Tibial nerve (tissue), 4 donors: ENCODE measurements around the gene GPR152. TPM values are rescaled to one million over a fixed set of nuclear protein-coding genes. Genes with fewer than 3 reads are reported as not detected.

Experiments
- DNase-seq, 2 donors: peaks; one replicate each; pipeline ENCODE4 v3.0.0-alpha.2; 2019; ENCODE audit warnings: low spot score in 2 of 2
- H3K27ac ChIP-seq, 4 donors: fragments of 200-600 bp; sonication (generic) in 3 of 4; one replicate each; pipeline ENCODE4 v1.5.1; 2017 to 2019; ENCODE audit warnings: mild to moderate bottlenecking in 1 of 4
- H3K27me3 ChIP-seq, 2 donors: fragments of 200-600 bp; sonication (generic) in 1 of 2; one replicate each; pipeline versions ENCODE4 v1.5.1 to v1.6.0; 2017 to 2019
- H3K36me3 ChIP-seq, 3 donors: fragments of 200-600 bp; sonication (generic); one replicate each; pipeline ENCODE4 v1.5.1; 2018 to 2019
- H3K4me1 ChIP-seq, 4 donors: fragments of 200-600 bp; sonication (generic) in 3 of 4; one replicate each; pipeline ENCODE4 v1.5.1; 2017 to 2019
- H3K4me3 ChIP-seq, 4 donors: fragments of 200-600 bp; sonication (generic) in 3 of 4; one replicate each; pipeline ENCODE4 v1.5.1; 2017 to 2019; ENCODE audit warnings: mild to moderate bottlenecking in 1 of 4, moderate library complexity in 1 of 4
- H3K9me3 ChIP-seq, 4 donors: fragments of 200-600 bp; sonication (generic) in 3 of 4; one replicate each; pipeline ENCODE4 v1.5.1; 2017 to 2019
- EP300 ChIP-seq, 2 donors: sonication (generic); formaldehyde crosslinking; IDR thresholded peaks; one replicate each; pipeline ENCODE4 v1.6.1; 2017; ENCODE audit warnings: antibody characterized with exemption in 2 of 2, mild to moderate bottlenecking in 1 of 2
- POLR2A ChIP-seq, 2 donors: fragments of 450-650 bp; IDR thresholded peaks; one replicate each; pipeline ENCODE4 v1.6.1; 2017; ENCODE audit warnings: antibody characterized with exemption in 2 of 2, mild to moderate bottlenecking in 2 of 2, moderate library complexity in 2 of 2
- WGBS, 2 donors: methylation state at CpG; one replicate each; pipeline ENCODE4 v1.1.5; 2018; 5-methylcytosine and 5-hydroxymethylcytosine counted together
- total RNA-seq, 4 donors: library from RNA; depleted of rRNA; stranded (reverse); fragments of >200 nt; gene quantifications; one replicate each; pipeline ENCODE4 v1.1.0, GENCODE V29; 2016
- TF ChIP-seq, protein P1 (sequence below), 5 experiments: fragments of 200-600 bp in 3 of 5; fragments of 450-650 bp in 2 of 5; sonication (generic) in 3 of 5; IDR thresholded peaks; one replicate each; pipeline ENCODE4 v1.5.1; 2016 to 2019; ENCODE audit warnings: antibody characterized with exemption in 5 of 5, mild to moderate bottlenecking in 3 of 5, moderate library complexity in 2 of 5

The GPR152 gene
- total RNA-seq, 4 donors from 2014 or later, result not detected

DNA sequence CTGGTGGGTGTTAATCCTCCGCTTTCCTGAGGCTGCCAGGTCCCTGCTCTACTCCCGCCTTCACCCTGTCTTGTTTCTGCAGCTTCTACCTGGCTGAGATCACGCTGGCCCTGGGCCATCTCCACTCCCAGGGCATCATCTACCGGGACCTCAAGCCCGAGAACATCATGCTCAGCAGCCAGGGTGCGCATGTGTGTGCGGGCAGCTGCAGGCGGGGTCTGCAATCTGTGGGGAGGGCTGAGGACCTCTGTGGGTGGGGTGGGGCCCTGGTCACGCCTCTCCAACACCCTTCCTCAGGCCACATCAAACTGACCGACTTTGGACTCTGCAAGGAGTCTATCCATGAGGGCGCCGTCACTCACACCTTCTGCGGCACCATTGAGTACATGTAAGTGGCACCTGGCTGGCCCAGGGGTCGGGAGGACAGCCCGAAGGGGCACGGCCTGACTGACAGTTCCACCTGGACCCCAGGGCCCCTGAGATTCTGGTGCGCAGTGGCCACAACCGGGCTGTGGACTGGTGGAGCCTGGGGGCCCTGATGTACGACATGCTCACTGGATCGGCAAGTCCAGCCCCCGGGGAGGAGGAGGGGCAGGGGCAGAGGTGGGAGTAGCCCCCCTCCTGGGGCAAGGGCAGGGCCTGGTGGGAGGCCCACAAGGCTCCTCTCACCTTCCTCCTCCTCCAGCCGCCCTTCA is 19.7 kb downstream of the GPR152 start:
- Histone ChIP-seq H3K9me3 (no peaks in the 10 kb centered on the region), H3K4me1 (peaks cover 0 to 37% (median 12%) of the 10 kb centered on the region in 4 donors), H3K4me3 (no peak overlapping the region), H3K27ac (no peak overlapping the region), H3K27me3 (no peaks in the 10 kb centered on the region), H3K36me3 (peaks cover 0 to 82% (median 19%) of the 10 kb centered on the region in 3 donors)
- WGBS, 2 donors, result 89 to 90% methylated on average over 13 to 22 of the region's 22 CpGs
- TF ChIP-seq EP300 (IDR thresholded peaks at IDR 0.05), result no peak
- TF ChIP-seq, protein P1, sequence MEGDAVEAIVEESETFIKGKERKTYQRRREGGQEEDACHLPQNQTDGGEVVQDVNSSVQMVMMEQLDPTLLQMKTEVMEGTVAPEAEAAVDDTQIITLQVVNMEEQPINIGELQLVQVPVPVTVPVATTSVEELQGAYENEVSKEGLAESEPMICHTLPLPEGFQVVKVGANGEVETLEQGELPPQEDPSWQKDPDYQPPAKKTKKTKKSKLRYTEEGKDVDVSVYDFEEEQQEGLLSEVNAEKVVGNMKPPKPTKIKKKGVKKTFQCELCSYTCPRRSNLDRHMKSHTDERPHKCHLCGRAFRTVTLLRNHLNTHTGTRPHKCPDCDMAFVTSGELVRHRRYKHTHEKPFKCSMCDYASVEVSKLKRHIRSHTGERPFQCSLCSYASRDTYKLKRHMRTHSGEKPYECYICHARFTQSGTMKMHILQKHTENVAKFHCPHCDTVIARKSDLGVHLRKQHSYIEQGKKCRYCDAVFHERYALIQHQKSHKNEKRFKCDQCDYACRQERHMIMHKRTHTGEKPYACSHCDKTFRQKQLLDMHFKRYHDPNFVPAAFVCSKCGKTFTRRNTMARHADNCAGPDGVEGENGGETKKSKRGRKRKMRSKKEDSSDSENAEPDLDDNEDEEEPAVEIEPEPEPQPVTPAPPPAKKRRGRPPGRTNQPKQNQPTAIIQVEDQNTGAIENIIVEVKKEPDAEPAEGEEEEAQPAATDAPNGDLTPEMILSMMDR (IDR thresholded peaks at IDR 0.05), result no peak
- TF ChIP-seq POLR2A (IDR thresholded peaks at IDR 0.05), result no peak
- no peak for DNase-seq

DNA sequence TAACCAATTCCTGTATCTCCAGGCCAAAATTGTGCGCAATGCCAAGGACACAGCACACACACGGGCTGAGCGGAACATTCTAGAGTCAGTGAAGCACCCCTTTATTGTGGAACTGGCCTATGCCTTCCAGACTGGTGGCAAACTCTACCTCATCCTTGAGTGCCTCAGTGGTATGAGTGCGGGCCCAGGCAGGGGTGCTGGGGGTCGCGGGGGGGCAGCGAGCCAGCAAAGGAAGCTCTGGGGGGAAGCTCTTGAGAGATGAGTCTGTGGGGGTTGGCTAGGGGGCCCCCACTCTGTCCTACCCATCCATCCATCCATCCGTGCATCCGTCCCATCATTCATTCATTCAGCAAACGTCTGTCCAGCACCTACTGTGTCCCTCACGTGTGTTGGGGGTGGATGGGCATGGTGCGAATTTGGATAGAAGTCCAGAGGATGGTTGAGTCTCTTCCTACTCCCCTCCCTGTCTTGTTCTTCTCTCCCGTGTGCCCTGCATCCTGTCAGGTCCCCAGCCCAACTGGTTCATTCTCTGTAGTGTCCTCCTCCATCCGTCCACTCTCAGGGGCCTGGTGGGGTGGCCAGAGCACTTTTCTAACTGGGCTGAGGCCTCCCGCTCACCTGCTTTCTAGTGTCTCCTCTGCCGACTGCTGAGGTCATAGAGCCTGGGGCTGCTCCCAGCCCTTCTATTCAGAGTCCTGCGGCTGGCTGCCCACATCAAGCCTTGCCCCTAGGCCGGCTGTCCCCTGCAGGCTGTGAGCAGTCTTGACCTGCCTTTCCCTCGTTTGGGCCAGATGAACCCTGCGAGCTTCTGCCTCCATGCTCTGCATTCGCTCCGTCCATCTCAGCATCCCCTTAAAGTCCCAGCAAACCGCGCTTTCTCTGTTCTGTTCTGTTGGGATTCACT is 20.9 kb downstream of the GPR152 start:
- H3K9me3 ChIP-seq, result no peaks in the 10 kb centered on the region
- H3K27ac ChIP-seq, result no peak overlapping the region
- no peaks in the 10 kb centered on the region for H3K27me3 ChIP-seq
- peaks cover 0 to 34% (median 12%) of the 10 kb centered on the region in 4 donors for H3K4me1 ChIP-seq
- no peak for DNase-seq
- TF ChIP-seq POLR2A (IDR thresholded peaks at IDR 0.05) (no peak), EP300 (IDR thresholded peaks at IDR 0.05) (no peak)
- TF ChIP-seq, protein P1 (IDR thresholded peaks at IDR 0.05), result no peak
- peaks cover 0 to 70% (median 19%) of the 10 kb centered on the region in 3 donors for H3K36me3 ChIP-seq
- no peak overlapping the region for H3K4me3 ChIP-seq
- 89 to 93% methylated on average over 24 of the region's 24 CpGs for WGBS, 2 donors

DNA sequence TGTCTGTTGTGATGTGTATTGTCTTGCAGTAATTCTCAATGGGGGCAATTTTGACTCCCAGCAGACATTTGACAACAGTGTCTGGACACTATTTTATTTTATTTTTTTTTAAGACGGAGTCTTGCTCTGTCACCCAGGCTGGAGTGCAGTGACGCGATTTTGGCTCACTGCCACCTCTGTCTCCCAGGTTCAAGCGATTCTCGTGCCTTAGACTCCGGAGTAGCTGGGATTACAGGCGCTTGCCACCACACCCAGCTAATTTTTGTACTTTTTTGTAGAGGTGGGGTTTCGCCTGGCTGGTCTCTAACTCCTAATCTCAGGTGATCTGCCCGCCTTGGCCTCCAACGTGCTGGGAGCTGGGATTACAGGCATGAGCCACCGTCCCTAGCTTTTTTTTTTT is 22.8 kb downstream of the GPR152 start:
- Histone ChIP-seq H3K36me3 (peaks cover 0 to 52% (median 19%) of the 10 kb centered on the region in 3 donors), H3K9me3 (no peaks in the 10 kb centered on the region), H3K4me1 (peaks cover 0 to 26% (median 11%) of the 10 kb centered on the region in 4 donors), H3K4me3 (peak overlapping the region in 1 of 4 donors; percentile 100), H3K27ac (no peak overlapping the region), H3K27me3 (no peaks in the 10 kb centered on the region)
- TF ChIP-seq EP300 (IDR thresholded peaks at IDR 0.05) (no peak), POLR2A (IDR thresholded peaks at IDR 0.05) (no peak)
- TF ChIP-seq, protein P1 (IDR thresholded peaks at IDR 0.05), result no peak
- DNase-seq, result no peak
- WGBS, 2 donors, result 74 to 76% methylated on average over 11 of the region's 11 CpGs

DNA sequence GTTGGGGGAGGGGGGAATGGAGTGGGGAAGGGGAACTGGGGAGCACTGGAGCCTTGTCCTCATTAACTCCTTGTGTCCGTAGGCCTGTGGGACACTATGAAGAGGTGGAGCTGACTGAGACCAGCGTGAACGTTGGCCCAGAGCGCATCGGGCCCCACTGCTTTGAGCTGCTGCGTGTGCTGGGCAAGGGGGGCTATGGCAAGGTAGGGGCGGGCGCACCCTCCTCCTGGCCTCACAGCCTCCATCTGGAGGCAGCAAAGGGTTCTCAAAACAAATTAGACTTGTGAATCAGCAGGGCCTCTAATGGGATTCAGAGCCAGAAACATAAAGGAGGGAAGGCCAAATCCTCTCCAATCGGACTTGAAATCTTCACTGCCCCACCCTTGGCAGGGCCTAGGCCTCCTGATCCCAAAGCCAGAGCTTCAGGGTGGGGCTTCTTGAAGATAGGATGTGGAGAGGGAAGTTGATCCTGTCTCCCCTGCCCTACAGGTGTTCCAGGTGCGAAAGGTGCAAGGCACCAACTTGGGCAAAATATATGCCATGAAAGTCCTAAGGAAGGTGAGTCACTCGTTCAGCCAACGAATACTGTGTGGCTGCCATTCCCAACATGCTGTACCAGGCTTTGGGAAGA is 23.4 kb downstream of the GPR152 start:
- Histone ChIP-seq H3K4me1 (peaks cover 0 to 26% (median 10%) of the 10 kb centered on the region in 4 donors), H3K27me3 (no peaks in the 10 kb centered on the region), H3K4me3 (peak overlapping the region; percentile 78 to 100 (median 87)), H3K27ac (peak overlapping the region; percentile 83 to 98 (median 93)), H3K36me3 (peaks cover 0 to 46% (median 19%) of the 10 kb centered on the region in 3 donors), H3K9me3 (no peaks in the 10 kb centered on the region)
- WGBS, 2 donors, result 47 to 51% methylated on average over 11 to 12 of the region's 12 CpGs
- TF ChIP-seq, protein P1 (IDR thresholded peaks at IDR 0.05), result no peak
- TF ChIP-seq EP300 (IDR thresholded peaks at IDR 0.05) (no peak), POLR2A (IDR thresholded peaks at IDR 0.05) (no peak)
- DNase-seq, result no peak
